ENCODE results near the gene BICDL2.
A peak's percentile ranks its signal among the peaks of the same experiment; 100 is the strongest.

The BICDL2 gene

GRCh38 chr16:3065069-3065741 lies 28.5 kb upstream of the BICDL2 start, which contains the start of gene IL32:
Gene IL32 (plus strand): TSS chr16:3065640. CDS start chr16:3065812, 172 bp downstream.
- Histone ChIP-seq H3K27me3 (ENCODE audit: insufficient read depth, low read length) (no peaks in the 10 kb centered on the region), H3K27ac (ENCODE audit: low read depth, low read length) (no peak within 1 kb of the TSS), H3K36me3 (ENCODE audit: control insufficient read depth in 1 of 2, insufficient read depth in 2 of 2, low read length in 2 of 2) (no peaks in the 10 kb centered on the region), H3K23ac (ENCODE audit: low read length) (no peak within 1 kb of the TSS), H3K18ac (ENCODE audit: low read length) (no peak within 1 kb of the TSS), H3K4me1 (ENCODE audit: control insufficient read depth in 1 of 2, insufficient read depth in 2 of 2, low read length in 2 of 2) (peaks cover 5 to 8% of the 10 kb centered on the region in 2 experiments), H4K91ac (ENCODE audit: low read depth, low read length) (peak within 1 kb of the TSS; percentile 59), H4K12ac (ENCODE audit: low read depth, low read length) (peak within 1 kb of the TSS; percentile 27), H3K9ac (ENCODE audit: low read length) (no peak within 1 kb of the TSS), H4K8ac (ENCODE audit: low read depth, low read length) (peak within 1 kb of the TSS; percentile 32), H3K4ac (ENCODE audit: low read depth, low read length) (no peak within 1 kb of the TSS), H3K79me1 (ENCODE audit: low read length) (no peaks in the 10 kb centered on the region), H2AK5ac (ENCODE audit: low read length) (no peak within 1 kb of the TSS), H3K4me3 (ENCODE audit: low read depth, low read length) (no peak within 1 kb of the TSS), H2AFZ (ENCODE audit: insufficient read depth, low read length, poor library complexity) (no peak within 1 kb of the TSS), H3K4me2 (ENCODE audit: low read length) (no peak within 1 kb of the TSS), H3K14ac (ENCODE audit: low read length) (peak within 1 kb of the TSS; percentile 23), H3K79me2 (ENCODE audit: control insufficient read depth, insufficient read depth, low read length, poor library complexity) (no peaks in the 10 kb centered on the region), H2BK12ac (ENCODE audit: low read length) (peak within 1 kb of the TSS; percentile 1), H2BK120ac (ENCODE audit: insufficient read depth, low read length, poor library complexity) (peak within 1 kb of the TSS; percentile 9), H2BK5ac (ENCODE audit: low read depth, low read length, poor library complexity) (no peak within 1 kb of the TSS), H3K9me3 (ENCODE audit: insufficient read depth, low read depth, low read length) (no peaks in the 10 kb centered on the region)
- peak in 1 of 2 donors; percentile 47 for DNase-seq
- no CpG with 5 or more reads among the region's 13 CpGs for WGBS (ENCODE audit: extremely low coverage, insufficient coverage, insufficient read length)

- no peak overlapping the region for H3K23ac ChIP-seq (ENCODE audit: low read length)
- no peak overlapping the region for H3K9ac ChIP-seq (ENCODE audit: low read length)
- peaks cover 9% of the 10 kb centered on the region for H3K79me1 ChIP-seq (ENCODE audit: low read length)
- H3K9me3 ChIP-seq (ENCODE audit: insufficient read depth, low read depth, low read length), result no peaks in the 10 kb centered on the region
- H4K8ac ChIP-seq (ENCODE audit: low read depth, low read length), result no peak overlapping the region
- H2BK5ac ChIP-seq (ENCODE audit: low read depth, low read length, poor library complexity), result no peak overlapping the region
- no peak overlapping the region for H2BK120ac ChIP-seq (ENCODE audit: insufficient read depth, low read length, poor library complexity)
- H3K79me2 ChIP-seq (ENCODE audit: control insufficient read depth, insufficient read depth, low read length, poor library complexity), result peaks cover 5% of the 10 kb centered on the region
- no peak for DNase-seq
- H3K4ac ChIP-seq (ENCODE audit: low read depth, low read length), result no peak overlapping the region
- no peaks in the 10 kb centered on the region for H3K27me3 ChIP-seq (ENCODE audit: insufficient read depth, low read length)
- H3K4me3 ChIP-seq (ENCODE audit: low read depth, low read length), result no peak overlapping the region
- no peak overlapping the region for H3K18ac ChIP-seq (ENCODE audit: low read length)
- H2AK5ac ChIP-seq (ENCODE audit: low read length), result no peak overlapping the region
- no peaks in the 10 kb centered on the region for H3K36me3 ChIP-seq (ENCODE audit: control insufficient read depth in 1 of 2, insufficient read depth in 2 of 2, low read length in 2 of 2)
- no peak overlapping the region for H3K27ac ChIP-seq (ENCODE audit: low read depth, low read length)
- H4K91ac ChIP-seq (ENCODE audit: low read depth, low read length), result no peak overlapping the region
- H3K14ac ChIP-seq (ENCODE audit: low read length), result no peak overlapping the region
- no peak overlapping the region for H2BK12ac ChIP-seq (ENCODE audit: low read length)
- WGBS (ENCODE audit: extremely low coverage, insufficient coverage, insufficient read length), result no CpG with 5 or more reads among the region's 8 CpGs
- H4K12ac ChIP-seq (ENCODE audit: low read depth, low read length), result no peak overlapping the region
- H2AFZ ChIP-seq (ENCODE audit: insufficient read depth, low read length, poor library complexity), result no peak overlapping the region
- H3K4me2 ChIP-seq (ENCODE audit: low read length), result no peak overlapping the region
- peaks cover 10 to 14% of the 10 kb centered on the region in 2 experiments for H3K4me1 ChIP-seq (ENCODE audit: control insufficient read depth in 1 of 2, insufficient read depth in 2 of 2, low read length in 2 of 2)
Measured at GRCh38 chr16:3063625-3064386, 27.1 kb upstream of the BICDL2 start.

GRCh38 chr16:3062553-3062952 lies 25.8 kb upstream of the BICDL2 start:
- H3K4me3 ChIP-seq (ENCODE audit: low read depth, low read length), result no peak overlapping the region
- H2AK5ac ChIP-seq (ENCODE audit: low read length), result no peak overlapping the region
- H3K14ac ChIP-seq (ENCODE audit: low read length), result no peak overlapping the region
- no peak overlapping the region for H2BK5ac ChIP-seq (ENCODE audit: low read depth, low read length, poor library complexity)
- no CpG with 5 or more reads among the region's 6 CpGs for WGBS (ENCODE audit: extremely low coverage, insufficient coverage, insufficient read length)
- no peak overlapping the region for H3K27ac ChIP-seq (ENCODE audit: low read depth, low read length)
- H3K18ac ChIP-seq (ENCODE audit: low read length), result no peak overlapping the region
- H3K79me2 ChIP-seq (ENCODE audit: control insufficient read depth, insufficient read depth, low read length, poor library complexity), result peaks cover 5% of the 10 kb centered on the region
- no peak for DNase-seq
- H4K8ac ChIP-seq (ENCODE audit: low read depth, low read length), result no peak overlapping the region
- no peaks in the 10 kb centered on the region for H3K9me3 ChIP-seq (ENCODE audit: insufficient read depth, low read depth, low read length)
- H3K79me1 ChIP-seq (ENCODE audit: low read length), result peaks cover 10% of the 10 kb centered on the region
- H2BK12ac ChIP-seq (ENCODE audit: low read length), result no peak overlapping the region
- no peak overlapping the region for H4K12ac ChIP-seq (ENCODE audit: low read depth, low read length)
- no peak overlapping the region for H3K23ac ChIP-seq (ENCODE audit: low read length)
- no peak overlapping the region for H3K4ac ChIP-seq (ENCODE audit: low read depth, low read length)
- H3K27me3 ChIP-seq (ENCODE audit: insufficient read depth, low read length), result no peaks in the 10 kb centered on the region
- no peak overlapping the region for H3K9ac ChIP-seq (ENCODE audit: low read length)
- no peak overlapping the region for H4K91ac ChIP-seq (ENCODE audit: low read depth, low read length)
- H3K4me1 ChIP-seq (ENCODE audit: control insufficient read depth in 1 of 2, insufficient read depth in 2 of 2, low read length in 2 of 2), result peaks cover 16 to 19% of the 10 kb centered on the region in 2 experiments
- H3K4me2 ChIP-seq (ENCODE audit: low read length), result no peak overlapping the region
- no peak overlapping the region for H2BK120ac ChIP-seq (ENCODE audit: insufficient read depth, low read length, poor library complexity)
- no peaks in the 10 kb centered on the region for H3K36me3 ChIP-seq (ENCODE audit: control insufficient read depth in 1 of 2, insufficient read depth in 2 of 2, low read length in 2 of 2)
- H2AFZ ChIP-seq (ENCODE audit: insufficient read depth, low read length, poor library complexity), result no peak overlapping the region

- H3K18ac ChIP-seq (ENCODE audit: low read length), result no peak overlapping the region
- no peak for DNase-seq
- no peak overlapping the region for H3K9ac ChIP-seq (ENCODE audit: low read length)
- H3K36me3 ChIP-seq (ENCODE audit: control insufficient read depth in 1 of 2, insufficient read depth in 2 of 2, low read length in 2 of 2), result no peaks in the 10 kb centered on the region
- peaks cover 16 to 19% of the 10 kb centered on the region in 2 experiments for H3K4me1 ChIP-seq (ENCODE audit: control insufficient read depth in 1 of 2, insufficient read depth in 2 of 2, low read length in 2 of 2)
- H3K23ac ChIP-seq (ENCODE audit: low read length), result no peak overlapping the region
- peak overlapping the region; percentile 3 for H2AK5ac ChIP-seq (ENCODE audit: low read length)
- H4K8ac ChIP-seq (ENCODE audit: low read depth, low read length), result no peak overlapping the region
- no peaks in the 10 kb centered on the region for H3K9me3 ChIP-seq (ENCODE audit: insufficient read depth, low read depth, low read length)
- H3K27me3 ChIP-seq (ENCODE audit: insufficient read depth, low read length), result no peaks in the 10 kb centered on the region
- H3K4me2 ChIP-seq (ENCODE audit: low read length), result no peak overlapping the region
- peaks cover 10% of the 10 kb centered on the region for H3K79me1 ChIP-seq (ENCODE audit: low read length)
- H2BK5ac ChIP-seq (ENCODE audit: low read depth, low read length, poor library complexity), result no peak overlapping the region
- no peak overlapping the region for H3K27ac ChIP-seq (ENCODE audit: low read depth, low read length)
- H3K14ac ChIP-seq (ENCODE audit: low read length), result no peak overlapping the region
- H3K4ac ChIP-seq (ENCODE audit: low read depth, low read length), result no peak overlapping the region
- H2AFZ ChIP-seq (ENCODE audit: insufficient read depth, low read length, poor library complexity), result peak overlapping the region; percentile 6
- no peak overlapping the region for H4K91ac ChIP-seq (ENCODE audit: low read depth, low read length)
- no peak overlapping the region for H4K12ac ChIP-seq (ENCODE audit: low read depth, low read length)
- no peak overlapping the region for H2BK120ac ChIP-seq (ENCODE audit: insufficient read depth, low read length, poor library complexity)
- no CpG with 5 or more reads among the region's 14 CpGs for WGBS (ENCODE audit: extremely low coverage, insufficient coverage, insufficient read length)
- no peak overlapping the region for H3K4me3 ChIP-seq (ENCODE audit: low read depth, low read length)
- peaks cover 5% of the 10 kb centered on the region for H3K79me2 ChIP-seq (ENCODE audit: control insufficient read depth, insufficient read depth, low read length, poor library complexity)
- no peak overlapping the region for H2BK12ac ChIP-seq (ENCODE audit: low read length)
Measured at GRCh38 chr16:3060339-3061127, 23.8 kb upstream of the BICDL2 start.

All from trophoblast cell (in vitro differentiated cells and primary cell).